HS-27A (cell line): ENCODE results near the gene CLNK.

ENCODE experiments used
- DNase-seq: peaks from one replicate; pipeline ENCODE4 v3.0.0-alpha.2; 2012; ENCODE audit warnings: low read depth, missing footprints

Gene CLNK

DNA sequence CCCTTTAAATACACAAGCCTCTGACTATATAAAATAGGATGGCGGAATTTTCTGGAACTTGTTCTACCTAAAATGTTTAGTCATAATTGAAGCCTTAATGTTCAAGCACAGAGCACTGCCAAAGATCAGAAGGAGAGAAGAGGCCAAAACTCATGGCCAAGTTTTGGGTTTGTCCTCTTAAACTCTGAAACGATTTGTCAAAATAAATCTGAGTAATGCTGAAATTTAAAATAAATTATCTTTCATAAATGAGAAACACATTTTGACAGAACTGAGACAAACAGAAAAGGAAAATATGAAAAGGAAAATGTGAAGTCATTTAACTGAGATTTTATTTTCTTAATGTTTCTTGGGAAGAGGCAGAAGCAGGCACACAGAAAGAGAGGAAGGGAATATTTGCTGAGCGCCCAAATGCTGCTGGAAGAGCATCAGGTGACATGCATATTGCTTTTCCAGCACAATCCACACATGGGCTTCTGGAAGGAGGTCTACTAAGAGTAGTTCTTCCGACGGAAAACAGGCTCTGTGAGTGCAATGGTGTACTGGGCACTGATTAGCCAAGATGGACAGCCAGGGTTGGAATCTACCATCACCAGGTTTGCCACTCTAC lies 179.9 kb downstream of the CLNK start:
- DNase-seq, result no peak

DNA sequence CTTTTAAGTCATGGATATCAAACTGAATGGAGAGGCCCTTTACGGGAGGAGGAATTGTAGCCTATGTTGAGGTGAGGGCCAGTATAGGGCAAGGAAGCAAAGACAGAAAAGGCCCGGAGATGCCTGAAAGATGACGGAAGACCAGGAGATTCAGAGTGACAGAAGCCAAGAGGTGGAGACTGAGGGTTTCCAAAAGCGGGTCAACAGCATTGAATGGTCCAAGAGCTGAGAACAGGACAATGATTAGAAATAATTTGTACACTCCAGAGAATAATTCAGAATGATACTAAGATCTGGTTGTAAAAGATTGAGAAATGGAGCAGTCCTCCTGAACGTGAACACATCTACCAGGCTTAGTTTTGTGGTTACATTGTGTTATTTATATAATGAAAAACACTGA lies 181.9 kb downstream of the CLNK start:
- no peak for DNase-seq

DNA sequence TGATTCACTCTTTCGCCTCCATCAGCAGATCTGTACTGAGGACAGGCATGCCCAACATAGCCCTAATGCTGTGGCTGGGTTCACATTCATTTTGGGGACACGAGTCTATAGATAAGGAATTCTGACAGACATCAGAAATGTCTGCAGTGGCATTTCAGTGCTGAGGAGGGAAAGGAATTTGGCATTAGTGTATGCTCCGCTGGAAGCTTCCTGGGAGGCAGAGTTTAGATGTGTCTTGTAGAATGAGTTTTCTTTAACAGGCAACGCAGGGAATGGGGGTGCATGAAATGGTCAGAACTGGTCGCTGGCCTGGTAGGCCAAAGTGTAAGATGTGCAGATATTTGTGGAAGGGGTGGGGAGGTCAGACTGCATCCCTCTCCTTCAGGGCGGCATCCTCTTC lies 183.8 kb downstream of the CLNK start:
- no peak for DNase-seq

DNA sequence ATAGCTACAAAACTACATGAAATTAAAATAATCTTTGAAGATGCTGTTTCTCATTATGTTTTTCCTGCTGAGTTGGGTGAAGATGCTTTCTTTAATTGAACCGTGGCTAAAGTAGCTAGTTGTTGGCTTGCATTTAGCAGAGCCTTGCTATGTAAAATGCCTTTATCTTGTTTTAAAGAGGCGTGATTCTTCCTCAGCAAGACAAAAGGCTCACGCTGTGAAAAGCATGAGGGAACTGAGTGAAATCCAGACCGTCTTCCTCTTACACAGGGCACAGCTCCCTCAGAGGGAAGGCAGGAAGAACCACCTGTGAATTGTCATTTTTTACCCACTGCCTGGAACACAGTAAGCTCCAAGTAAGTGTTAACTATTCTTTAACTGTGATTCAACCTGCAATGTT lies 188.4 kb downstream of the CLNK start:
- no peak for DNase-seq

DNA sequence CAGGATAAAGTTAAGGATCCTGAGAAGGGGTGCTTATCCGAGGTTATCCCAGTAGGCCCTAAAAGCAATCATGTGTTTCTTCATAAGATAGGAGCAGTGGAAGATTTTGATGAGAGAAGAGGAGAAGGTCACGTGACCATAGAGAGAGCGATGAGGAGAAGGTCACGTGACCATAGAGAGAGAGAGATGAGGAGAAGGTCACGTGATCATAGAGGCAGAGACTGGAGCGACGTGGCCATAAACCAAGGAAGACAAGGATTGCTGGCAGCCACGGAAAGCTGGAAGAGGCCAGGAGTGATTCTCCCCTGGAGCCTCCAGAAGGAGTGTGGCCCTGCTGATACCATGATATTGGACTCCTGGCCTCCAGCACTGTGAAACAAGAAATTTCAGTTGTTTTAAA lies 188.9 kb downstream of the CLNK start:
- DNase-seq, result no peak

DNA sequence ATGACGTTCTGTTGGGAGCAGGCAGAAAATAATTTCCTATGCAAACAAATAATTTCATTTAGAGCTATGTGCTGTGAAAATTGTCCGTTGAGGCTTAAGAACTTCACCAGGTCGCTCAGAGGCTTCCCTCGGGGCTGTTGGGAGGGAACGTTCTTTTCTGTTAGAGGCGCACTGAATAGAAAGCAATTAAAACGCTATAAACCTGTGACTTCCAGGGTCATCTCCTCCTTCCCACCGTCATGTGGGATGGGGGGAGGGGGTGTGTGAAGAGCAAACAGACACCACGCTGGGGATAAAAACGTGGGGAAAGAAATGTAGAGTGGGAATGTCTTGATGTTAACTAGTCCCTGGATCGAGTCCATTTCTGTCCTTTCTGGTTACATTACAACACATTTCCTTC lies 192.1 kb downstream of the CLNK start:
- DNase-seq, result no peak

DNA sequence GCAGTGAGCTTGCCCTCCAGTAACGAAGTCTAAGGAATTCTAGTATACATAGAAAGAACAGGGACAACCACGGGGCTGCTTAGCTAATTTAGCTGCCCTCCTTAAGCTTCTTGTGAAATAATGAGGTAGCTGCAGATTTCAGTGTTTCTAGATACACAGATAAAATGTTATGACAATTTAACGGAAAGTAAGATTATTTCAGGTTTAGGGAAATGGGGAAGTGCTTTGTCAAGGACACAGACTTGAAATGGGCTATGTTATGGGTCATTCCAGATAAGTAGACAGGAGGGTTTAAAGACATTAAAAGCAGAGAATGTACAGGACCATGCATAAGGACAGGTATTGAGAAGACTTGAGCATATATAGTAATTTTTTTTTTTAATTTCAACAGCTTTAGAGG lies 193.2 kb downstream of the CLNK start:
- no peak for DNase-seq

DNA sequence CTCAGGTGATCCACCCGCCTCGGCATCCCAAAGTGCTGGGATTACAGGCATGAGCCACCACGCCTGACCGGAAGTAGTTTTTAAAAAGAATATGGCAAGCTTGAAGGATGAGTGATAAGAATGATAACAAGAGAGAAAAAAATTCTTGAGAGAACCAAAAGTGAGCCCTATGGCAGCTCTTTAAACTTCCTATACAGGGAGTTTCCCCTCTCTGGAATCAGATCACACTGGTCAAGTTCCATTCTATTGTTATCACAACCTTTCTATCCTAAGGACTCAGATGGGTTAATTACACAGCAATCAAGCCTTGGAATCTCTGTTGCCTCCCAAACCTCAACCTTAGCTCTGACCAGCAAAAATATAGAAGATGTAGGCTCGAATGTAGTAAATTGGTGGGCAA lies 193.6 kb downstream of the CLNK start:
- DNase-seq, result no peak

DNA sequence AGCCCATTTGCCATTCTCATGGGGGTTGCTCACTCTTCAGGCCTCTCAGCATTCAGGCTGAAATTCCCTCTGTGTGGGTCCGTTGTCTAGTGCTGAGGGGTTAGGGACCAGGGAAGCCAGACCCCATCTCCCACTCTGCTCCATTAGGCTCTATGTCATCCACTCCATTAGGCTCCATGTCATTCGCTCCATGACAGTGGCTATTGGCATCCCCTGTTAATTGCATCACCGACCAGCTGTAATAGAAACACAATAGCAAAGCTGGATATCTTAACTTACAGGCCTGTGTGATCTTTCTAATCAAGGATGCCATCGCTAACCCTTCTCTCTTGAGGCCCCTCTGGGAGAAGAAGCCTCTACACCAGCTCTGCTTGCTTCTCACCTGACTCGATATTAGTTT lies 201.7 kb downstream of the CLNK start:
- DNase-seq, result no peak

DNA sequence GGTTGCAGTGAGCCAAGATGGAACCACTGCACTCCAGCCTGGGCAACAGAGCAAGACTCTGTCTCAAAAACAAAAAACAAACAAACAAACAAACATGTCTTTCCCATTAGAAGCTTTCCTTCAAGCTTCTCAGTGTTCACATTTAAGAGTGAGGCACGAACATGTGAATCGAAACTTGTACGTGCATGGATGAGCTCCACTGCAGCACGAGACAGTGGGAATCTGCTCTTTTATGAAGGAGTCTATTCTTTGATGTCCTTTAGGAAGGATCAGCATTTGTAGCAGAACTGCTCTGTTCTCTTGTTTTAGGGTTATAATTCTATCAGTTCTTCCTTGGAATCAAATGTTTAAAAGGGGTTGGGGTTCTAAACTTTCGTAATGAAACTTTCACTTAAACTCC lies 204.0 kb downstream of the CLNK start:
- no peak for DNase-seq

DNA sequence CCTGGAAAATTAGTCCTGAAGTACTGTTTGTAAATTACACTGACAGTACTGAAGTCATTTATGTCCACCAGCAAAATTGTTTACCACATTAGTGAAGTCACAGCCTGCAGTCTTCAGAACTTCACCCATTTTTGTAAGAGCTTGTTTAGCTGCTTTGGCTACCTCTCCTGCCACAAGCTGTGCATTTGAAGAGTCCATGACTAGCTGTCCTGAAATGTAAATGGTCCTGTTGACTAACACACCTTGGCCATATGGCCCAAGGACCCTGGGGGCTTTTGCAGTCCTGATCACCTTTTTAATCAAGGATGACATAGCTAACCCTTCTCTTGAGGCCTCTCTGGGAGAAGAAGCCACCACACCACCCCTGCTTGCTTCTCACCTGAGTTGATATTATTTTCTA lies 205.9 kb downstream of the CLNK start:
- no peak for DNase-seq

DNA sequence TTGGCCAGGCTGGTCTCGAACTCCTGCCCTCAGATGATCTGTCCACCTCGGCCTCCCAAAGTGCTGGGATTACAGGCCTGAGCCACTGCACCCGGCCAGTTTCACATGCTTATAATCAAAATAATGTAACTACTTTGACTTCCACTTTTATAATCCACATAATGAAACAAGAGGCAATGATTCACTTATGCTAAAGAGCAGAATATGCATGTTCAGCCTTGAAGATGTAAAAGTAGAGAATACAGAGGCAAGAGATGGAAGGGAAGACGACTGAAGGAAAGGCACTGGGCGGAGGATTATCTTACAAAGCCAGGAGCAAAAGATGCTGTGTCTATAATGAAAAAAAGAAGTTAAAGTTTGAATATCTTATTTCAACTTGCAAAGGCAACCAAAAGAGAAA lies 214.1 kb downstream of the CLNK start:
- no peak for DNase-seq

DNA sequence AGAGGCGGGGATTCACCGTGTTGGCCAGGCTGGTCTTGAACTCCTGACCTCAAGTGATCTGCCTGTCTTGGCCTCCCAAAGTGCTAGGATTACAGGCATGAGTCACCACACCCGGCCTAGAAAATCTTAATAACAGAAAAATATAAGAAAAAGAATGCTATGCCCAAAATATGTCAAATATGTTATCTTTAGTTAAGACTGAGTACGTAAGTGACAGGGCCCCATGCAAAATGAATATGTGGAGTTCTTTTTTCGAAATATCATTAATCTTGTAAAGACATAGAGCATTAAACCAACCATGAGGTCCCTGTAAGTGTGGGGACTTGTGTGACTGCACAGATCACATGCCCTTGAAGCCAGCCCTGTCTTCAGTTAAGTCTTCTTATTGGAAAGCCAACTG lies 218.4 kb downstream of the CLNK start:
- peak; percentile 12 for DNase-seq

DNA sequence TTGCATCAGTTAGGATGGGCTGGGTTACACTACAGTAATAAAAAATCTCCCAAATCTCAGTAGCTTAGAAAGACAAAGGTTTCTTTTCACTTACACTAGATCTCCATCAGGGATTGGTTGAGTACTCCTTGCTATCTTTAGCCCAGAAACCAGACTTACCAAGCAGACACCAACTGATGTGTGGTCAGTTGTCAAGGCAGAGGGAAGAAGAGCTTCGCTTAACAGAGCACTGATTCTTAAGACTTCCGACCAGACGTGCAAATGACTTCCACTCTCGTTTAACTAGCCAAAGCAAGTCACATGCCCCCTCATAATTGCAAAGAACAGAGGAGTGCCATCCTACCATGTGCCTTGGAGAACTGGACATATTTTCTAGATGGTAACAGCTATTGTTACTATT lies 221.7 kb downstream of the CLNK start:
- DNase-seq, result no peak

DNA sequence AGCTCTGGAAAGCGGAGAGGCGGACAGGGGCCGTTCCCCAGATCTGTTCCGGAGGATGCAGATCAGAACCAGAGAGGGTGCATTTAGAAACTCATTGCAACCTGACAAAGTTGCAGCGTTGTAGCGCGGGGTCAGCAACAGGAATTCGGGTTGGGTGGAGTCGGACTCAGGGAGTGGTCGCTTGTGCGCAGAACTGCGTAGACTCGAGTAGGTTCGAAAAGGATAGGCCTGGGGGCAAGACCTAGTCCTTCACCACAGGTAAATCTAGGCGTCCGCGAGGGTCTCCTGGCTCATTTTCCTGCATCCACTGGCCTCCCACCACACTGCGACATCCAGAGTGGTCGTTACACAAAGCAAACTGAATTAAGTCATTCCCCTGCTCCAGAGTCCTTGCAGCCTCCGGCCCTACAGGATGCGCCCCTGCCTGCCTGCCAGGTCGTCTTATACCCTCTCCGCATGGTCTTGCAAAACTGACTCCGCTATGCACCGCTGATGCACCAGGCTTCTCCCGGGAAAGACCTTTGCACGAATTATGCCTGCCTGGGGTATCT lies 222.6 kb downstream of the CLNK start:
- no peak for DNase-seq

DNA sequence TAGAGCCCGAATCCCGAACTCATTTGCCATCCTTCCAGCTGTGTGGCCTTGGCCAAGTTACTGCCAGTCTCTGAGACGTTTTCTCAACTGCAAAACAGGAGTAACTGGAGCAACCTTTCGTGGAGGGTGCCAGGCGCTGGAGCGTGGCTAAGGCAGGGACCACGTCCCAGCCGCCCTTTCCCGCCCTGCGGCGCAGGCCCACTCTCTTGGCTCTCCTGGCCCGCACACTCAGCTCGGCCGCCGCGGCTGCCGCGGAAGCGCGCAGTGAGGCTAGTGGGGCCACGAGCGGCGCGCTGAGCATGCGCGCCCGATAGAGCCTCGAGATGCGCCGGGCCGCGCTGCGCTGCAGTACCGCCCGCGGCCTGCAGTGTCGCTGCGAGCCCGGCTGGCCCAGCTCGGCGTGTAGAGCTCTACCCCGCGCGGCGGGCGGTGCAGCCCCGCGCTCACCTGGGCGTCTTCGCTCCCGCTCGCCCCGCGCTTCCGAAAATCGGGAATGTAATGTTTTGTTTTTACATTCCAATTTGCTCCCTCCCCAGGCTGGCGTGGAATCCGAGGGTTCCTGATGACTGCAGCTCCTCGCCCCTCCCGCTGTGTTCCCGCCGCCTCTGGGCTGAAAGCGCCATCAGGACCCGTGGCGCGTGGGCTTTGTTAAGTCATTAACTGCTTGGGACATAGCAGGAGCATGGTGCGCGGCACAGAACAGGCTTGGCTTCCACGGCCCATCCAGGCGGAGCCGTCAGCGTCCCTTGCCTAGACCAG lies 223.3 kb downstream of the CLNK start:
- DNase-seq, result no peak

DNA sequence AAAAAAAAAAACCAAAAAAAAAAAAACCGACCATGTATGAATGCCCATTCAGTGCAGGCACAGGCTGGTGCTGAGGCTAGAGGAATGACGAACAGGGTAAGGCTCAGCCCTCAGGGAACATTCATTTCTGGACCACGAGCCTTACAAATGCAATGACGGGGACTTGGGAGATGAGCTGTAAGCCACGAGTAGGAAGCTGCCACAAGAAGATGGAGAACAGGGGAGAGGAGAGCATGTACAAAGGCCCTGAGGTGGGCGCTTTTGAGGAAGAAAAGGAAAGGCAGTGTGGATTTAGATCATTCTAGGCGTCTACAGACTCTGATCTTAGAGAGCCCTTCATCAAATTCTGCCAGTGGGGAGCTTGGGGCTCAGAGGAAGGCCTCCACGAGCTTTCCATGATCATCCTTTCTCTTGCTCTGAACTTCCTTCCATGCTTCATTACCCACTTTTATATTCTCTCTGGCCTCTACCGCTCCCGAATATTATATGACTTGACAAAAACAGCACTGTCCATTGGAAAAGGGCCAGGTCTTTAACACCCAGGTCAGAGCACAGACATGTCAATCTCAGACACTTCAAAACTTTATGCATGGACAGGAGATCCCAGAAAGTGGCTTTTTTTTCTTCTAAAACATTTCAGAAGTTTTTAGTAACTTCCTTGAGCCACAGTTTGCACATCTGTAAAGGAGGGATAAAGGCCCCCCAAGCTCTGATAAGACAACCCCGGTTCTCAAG lies 224.1 kb downstream of the CLNK start:
- DNase-seq, result no peak

DNA sequence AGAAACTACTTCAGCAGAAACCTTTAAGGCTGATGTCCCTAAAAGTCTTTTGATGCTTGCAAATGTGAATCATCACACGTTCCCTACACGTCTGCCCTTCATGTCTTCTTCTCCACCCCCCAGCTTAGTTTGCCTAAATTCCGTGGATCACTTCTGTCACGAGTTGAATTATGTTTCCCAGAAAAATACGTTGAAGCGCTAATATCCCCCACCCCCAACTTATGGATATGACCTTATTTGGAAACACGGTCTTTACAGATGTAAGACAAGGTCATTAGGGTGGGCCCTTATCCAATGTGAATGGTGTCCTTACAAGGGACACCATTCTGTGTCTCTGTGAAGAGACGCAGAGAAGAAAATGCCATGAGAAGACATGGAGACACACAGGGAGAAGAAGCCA lies 225.3 kb downstream of the CLNK start:
- no peak for DNase-seq

DNA sequence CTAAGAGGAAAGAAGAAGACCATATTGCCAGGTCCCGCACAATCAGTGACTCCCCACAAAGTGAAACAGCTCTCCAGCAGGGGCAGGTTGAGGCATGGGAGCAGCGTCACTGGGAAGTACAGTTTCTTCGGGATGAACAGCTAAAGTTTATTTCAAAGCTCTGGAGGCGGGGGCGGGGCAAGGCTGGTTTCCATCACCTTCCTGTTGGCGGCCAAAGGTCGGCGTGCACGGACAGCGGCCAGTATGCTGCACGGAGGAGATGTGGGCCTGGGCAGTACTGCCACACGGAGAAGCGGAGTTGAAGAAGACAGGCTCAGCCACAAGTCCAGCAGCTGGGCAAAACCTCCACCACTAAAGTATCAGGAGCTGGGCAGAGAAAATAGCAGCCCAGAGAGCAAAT lies 226.4 kb downstream of the CLNK start:
- DNase-seq, result no peak

DNA sequence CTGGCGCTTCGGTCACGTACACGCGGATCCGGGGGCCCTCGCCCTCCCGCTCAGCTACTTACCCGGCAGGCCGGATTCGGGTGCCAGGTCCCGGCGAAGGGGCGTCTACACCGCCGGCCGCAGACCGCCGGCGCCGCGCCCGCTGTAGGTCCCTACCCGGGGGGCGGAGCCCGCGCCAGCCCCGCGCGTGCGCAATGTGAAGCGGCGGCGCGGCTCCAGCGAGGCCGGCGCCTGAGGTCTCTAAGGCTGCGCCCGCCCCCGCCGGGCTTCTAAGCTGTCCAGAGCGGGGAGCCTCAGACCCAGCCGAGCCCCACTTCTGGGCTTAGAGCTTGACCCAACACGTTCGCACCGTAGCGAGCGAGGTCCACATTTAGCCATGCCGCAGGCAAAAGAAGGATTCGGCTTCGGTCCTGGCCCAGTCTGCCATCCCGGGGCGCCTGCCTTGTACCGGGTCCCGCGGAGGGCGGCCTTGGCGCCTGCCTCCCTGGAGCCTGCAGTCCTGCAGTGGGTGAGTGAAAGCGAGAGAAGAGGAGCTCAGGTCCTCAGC lies 227.2 kb downstream of the CLNK start, which contains the start of gene ZNF518B:
TSS of gene ZNF518B (minus strand) at position 172 of the 547 bp plus-strand sequence. CDS start 11,098 bp downstream, outside the sequence.
- no peak for DNase-seq

DNA sequence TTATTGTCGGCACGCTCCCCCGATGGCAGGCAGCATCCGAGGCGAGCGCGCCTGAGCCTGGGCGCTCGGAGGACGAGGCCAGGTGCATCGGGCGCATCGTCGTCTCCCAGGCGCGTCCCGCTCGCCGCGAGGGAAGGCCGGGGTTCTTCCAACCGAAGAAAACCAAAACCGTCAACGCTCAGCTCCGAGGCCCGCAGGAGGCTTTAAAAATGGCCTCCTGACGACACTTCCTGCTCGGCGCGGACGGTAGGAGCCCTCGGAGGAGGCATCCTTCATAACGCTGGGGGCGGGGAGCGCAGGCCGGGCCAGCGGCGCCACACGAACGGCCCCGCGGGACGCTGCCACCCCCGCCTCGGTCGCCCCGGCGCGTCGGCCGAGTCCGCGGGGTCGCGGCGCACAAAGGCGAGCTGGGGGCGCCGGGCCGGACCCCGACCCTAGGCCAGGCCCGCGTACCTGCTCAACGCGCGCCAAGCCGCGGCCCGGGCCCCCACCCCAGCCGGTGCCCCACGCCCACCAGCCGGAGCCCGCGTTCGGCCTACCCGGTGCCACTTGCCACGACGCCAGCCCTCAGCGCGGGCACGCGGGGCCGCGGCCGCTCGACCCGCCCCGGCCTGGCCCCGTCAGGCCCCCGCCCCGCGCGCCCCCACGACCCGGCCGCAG lies 227.8 kb downstream of the CLNK start:
- DNase-seq, result no peak

DNA sequence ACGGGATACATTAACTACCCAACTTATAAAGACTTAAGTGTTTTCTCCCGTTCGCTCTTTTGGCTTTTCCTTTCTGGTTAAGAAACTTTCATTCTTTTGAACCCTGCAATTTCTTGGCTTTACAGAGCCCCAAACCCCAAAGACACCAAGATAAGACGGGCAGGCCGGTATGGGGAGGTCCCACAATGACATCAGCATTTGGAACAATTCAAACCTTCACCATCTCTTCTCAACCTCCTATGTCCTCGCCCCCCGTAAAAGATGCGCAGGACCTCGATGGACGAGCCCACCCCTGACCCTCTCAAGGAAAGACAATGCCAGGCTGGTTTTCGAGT lies 228.3 kb downstream of the CLNK start:
- DNase-seq, result no peak
